ENCODE data around the gene PCSK6.

Gene PCSK6

DNA sequence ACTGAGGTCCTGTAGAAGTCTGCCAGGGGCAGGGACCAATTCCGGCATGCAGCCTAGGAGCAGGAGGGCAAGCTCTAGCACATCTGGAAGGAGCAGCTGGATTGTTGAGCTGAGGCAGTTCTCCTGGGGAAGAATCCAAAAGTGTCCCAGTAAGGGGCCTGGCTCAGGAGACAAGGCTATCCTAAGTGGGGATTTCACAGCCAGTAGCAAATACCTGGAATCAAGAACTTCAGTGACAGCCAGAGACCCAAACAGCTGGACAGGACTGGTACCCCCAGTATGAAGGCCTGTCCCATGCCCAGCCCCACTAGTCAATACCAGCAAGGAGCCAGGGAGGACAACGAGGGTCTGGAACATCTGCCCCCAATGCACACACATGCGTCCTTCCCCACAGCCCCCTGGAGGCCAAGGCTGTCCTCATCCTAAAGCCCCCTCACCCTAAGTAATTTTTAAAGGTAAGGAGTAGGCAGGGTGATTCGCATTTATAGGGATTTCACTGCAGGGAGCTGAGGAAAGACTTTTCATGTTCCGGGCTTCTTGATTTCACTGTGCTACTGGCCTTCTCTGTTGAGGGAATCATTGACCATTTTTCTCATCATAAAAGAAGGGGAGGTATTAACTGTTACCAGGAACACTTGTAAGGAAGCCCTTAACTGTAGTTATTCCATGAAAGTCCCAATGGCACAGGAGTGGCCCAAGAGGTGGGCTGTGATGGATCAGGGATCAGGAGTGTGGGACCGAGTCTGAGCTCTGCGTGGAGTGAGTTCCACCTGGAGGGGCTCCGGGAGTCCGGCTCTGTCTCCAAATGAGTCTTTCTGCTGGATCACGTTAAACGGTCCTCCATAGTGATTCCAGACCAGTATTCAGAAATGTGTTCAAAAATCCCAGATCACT lies 235.1 kb downstream of the PCSK6 start:
- Mint-ChIP-seq H3K36me3 (peaks cover 6% of the 10 kb centered on the region), H3K4me3 (peak overlapping the region; percentile 13)

More for the DNA sequence above, 235.1 kb downstream of the PCSK6 start:
- Mint-ChIP-seq H3K27me3 (no peaks in the 10 kb centered on the region), H3K27ac (peak overlapping the region; percentile 46), H3K4me1 (ENCODE audit: low read depth) (peaks cover 39% of the 10 kb centered on the region), H3K9me3 (ENCODE audit: low read depth) (no peaks in the 10 kb centered on the region)

Data from activated naive CD8-positive, alpha-beta T cell (primary cell).